Type B pancreatic cell (in vitro differentiated cells): ENCODE data around the gene TSSK2. TPM values are rescaled to one million over a fixed set of nuclear protein-coding genes. Genes with fewer than 3 reads are reported as not detected.

ENCODE experiments used
- DNase-seq: peaks from one replicate; pipeline ENCODE4 v3.0.0; 2021; ENCODE audit warnings: mixed read lengths; ENCODE audit not compliant: unreplicated experiment; ENCODE audit errors: extremely low spot score
- H3K27ac Mint-ChIP-seq: 2 replicates; pipeline ENCODE4 v1.8.0; 2021; ENCODE audit warnings: mild to moderate bottlenecking, mixed read lengths
- H3K27me3 Mint-ChIP-seq: 2 replicates; pipeline ENCODE4 v1.8.0; 2021; ENCODE audit warnings: mixed read lengths
- H3K36me3 Mint-ChIP-seq: 2 replicates; pipeline ENCODE4 v1.8.0; 2021; ENCODE audit warnings: mixed read lengths
- H3K4me1 Mint-ChIP-seq: one replicate; pipeline ENCODE4 v1.8.0; 2021; ENCODE audit warnings: mixed read lengths; ENCODE audit not compliant: unreplicated experiment
- H3K4me3 Mint-ChIP-seq: 2 replicates; pipeline ENCODE4 v1.8.0; 2021; ENCODE audit warnings: mild to moderate bottlenecking, mixed read lengths
- H3K9me3 Mint-ChIP-seq: 2 replicates; pipeline ENCODE4 v1.8.0; 2021; ENCODE audit warnings: mixed read lengths
- total RNA-seq: library from RNA; stranded (reverse); gene quantifications from 2 replicates; pipeline ENCODE4 v1.2.1, GENCODE V29; 2021; ENCODE audit warnings: low replicate concordance
- TF ChIP-seq, protein P1 (sequence below): fragments of 200-600 bp; sonication (generic); conservative IDR thresholded peaks from 2 replicates; pipeline ENCODE4 v1.5.0; 2021; ENCODE audit warnings: antibody characterized with exemption, mild to moderate bottlenecking

TSSK2 gene
- total RNA-seq, 1 donor from 2014 or later: not detected

DNA sequence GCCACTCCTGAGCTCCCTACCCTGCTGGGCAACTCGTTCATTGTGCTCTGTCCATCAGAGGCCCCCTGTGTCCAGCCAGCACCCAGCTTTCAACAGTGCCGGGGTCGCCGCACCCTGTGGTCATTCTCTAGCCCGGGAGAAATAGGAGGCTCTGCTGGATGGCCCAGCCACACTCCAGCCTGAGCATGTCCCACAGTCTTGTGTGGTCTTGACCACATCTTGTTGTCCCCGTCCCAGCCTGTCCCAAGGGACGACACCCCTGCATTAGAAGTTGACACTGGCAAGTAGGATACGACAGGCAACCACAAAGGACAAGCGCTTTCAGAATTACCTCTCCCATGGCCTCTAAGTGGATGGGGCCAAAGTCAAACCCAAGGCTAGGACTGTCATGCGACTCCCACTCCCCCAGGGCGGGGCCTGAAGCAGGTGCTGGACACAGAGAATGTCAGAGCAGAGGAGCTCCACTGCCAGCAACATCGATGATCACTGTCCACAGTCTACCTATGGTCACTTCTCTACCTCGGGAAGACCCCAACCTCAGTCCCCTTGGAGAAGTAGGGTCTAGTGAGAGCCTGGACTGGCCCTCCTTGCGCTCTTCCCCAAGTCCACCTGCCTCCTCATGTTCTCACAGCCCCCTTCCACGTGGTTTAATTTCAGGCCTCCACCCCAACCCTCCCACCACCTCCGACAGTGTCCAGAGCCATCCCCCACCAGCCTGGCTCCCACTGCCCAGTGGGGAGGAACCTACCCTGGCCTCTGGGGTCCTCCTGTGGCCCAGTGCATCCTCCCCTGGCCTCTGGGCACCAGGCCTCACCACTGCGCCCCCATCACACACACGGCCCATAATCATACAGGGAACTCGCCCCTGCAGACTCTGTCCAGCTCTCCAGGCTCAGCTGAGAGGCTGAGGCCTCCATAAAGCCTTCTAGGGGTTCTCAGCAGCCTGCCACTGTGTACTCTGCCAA, 4.5 kb upstream of the TSSK2 start:
- no peaks in the 10 kb centered on the region for H3K27me3 Mint-ChIP-seq

DNA sequence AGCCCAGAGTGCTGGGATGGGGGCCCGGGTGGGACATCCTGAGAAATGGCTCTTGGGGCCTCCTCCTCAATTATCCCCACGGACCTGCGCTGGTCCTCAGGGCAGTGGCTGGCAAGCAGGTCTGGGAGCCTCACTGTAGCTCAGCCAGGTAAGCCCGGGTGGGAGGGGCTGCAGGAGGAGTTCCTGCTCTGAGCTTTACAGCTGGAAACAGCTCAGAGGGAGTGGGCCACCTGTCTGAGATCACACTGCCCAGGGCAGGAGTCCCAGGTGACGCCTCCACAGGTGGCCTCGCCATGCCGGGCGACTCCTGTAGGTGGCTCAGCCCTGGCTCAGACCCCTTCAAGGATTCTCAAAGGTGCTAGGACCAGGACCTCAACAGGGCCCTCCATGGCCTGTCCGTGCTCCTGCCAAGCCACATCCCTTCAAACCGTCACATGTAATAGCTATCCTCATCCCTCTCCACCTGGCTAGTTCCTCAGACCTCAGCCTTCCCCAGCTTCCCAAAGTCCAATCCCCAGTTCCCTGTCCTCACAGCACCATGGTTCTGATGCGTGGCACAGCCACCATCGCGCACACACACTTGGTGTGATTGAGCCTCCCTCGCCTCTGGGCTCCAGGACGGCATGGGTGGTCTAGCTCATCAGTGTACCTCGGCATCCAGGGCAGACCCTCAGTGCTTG, 3.6 kb upstream of the TSSK2 start:
- Mint-ChIP-seq H3K4me1 (peaks cover 6% of the 10 kb centered on the region), H3K27ac (no peak overlapping the region), H3K4me3 (no peak overlapping the region), H3K36me3 (no peaks in the 10 kb centered on the region), H3K9me3 (no peaks in the 10 kb centered on the region), H3K27me3 (no peaks in the 10 kb centered on the region)
- no peak for DNase-seq
- TF ChIP-seq, protein P1, sequence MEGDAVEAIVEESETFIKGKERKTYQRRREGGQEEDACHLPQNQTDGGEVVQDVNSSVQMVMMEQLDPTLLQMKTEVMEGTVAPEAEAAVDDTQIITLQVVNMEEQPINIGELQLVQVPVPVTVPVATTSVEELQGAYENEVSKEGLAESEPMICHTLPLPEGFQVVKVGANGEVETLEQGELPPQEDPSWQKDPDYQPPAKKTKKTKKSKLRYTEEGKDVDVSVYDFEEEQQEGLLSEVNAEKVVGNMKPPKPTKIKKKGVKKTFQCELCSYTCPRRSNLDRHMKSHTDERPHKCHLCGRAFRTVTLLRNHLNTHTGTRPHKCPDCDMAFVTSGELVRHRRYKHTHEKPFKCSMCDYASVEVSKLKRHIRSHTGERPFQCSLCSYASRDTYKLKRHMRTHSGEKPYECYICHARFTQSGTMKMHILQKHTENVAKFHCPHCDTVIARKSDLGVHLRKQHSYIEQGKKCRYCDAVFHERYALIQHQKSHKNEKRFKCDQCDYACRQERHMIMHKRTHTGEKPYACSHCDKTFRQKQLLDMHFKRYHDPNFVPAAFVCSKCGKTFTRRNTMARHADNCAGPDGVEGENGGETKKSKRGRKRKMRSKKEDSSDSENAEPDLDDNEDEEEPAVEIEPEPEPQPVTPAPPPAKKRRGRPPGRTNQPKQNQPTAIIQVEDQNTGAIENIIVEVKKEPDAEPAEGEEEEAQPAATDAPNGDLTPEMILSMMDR: no peak

More for the DNA sequence above, 4.5 kb upstream of the TSSK2 start:
- TF ChIP-seq, protein P1: no peak
- Mint-ChIP-seq H3K27ac (no peak overlapping the region), H3K9me3 (no peaks in the 10 kb centered on the region), H3K4me3 (no peak overlapping the region), H3K36me3 (no peaks in the 10 kb centered on the region), H3K4me1 (peaks cover 6% of the 10 kb centered on the region)
- no peak for DNase-seq

- H3K9me3 Mint-ChIP-seq: no peaks in the 10 kb centered on the region
- peaks cover 2% of the 10 kb centered on the region for H3K4me1 Mint-ChIP-seq
- no peak for DNase-seq
- H3K27ac Mint-ChIP-seq: no peak overlapping the region
- no peak overlapping the region for H3K4me3 Mint-ChIP-seq
- TF ChIP-seq, protein P1: no peak
- H3K36me3 Mint-ChIP-seq: no peaks in the 10 kb centered on the region
- no peaks in the 10 kb centered on the region for H3K27me3 Mint-ChIP-seq
These were observed 3.1 kb upstream of the TSSK2 start for GRCh38 chr22:19128009-19128401.

DNA sequence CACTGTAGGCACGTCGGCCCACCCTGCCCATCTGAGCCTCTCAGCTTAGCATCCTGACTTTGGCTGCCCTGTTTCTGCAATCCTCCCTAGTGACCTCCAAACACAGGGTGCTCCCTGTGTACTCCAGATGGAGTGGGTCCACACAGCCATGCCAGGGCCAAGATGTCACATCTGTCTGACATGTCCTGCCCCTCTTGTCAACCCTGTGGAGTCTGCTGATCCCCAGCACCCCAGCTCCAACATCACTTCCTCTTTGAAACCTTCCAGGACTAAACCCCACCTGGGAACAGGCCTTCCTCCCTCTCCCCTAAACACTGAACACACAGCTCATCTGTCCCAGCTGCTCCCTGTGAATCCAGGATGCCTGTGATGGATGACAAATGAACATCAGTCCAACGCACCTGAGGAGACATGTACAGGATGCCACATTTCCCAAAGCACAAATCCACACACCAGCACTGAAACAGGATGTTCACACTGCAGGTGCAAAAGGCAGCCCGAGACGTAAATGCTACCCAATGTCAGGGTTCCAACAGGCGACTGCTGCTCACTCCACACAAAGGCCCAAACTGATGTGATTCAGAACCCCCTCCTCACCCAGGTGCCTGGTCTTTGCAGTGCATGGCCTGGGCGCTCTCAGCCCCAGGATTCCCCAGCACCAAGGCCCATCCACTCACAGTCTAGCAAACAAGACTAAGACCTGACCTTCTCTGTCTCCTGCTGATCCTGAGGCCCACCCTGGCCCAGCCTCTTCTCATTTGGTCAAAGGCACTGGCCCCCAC, 2.0 kb upstream of the TSSK2 start:
- TF ChIP-seq, protein P1: no peak
- no peaks in the 10 kb centered on the region for H3K27me3 Mint-ChIP-seq
- H3K4me1 Mint-ChIP-seq: no peaks in the 10 kb centered on the region
- H3K9me3 Mint-ChIP-seq: no peaks in the 10 kb centered on the region
- DNase-seq: no peak
- H3K36me3 Mint-ChIP-seq: no peaks in the 10 kb centered on the region
- H3K4me3 Mint-ChIP-seq: no peak overlapping the region
- no peak overlapping the region for H3K27ac Mint-ChIP-seq

GRCh38 chr22:19129871-19130270, 1.2 kb upstream of the TSSK2 start:
- H3K27me3 Mint-ChIP-seq: no peaks in the 10 kb centered on the region
- TF ChIP-seq, protein P1: no peak
- DNase-seq: no peak
- H3K4me1 Mint-ChIP-seq: no peaks in the 10 kb centered on the region
- H3K36me3 Mint-ChIP-seq: no peaks in the 10 kb centered on the region
- H3K4me3 Mint-ChIP-seq: no peak overlapping the region
- H3K27ac Mint-ChIP-seq: no peak overlapping the region
- no peaks in the 10 kb centered on the region for H3K9me3 Mint-ChIP-seq
